IPS-NIHi7 (cell line): ENCODE results near the gene ARHGAP4.

ENCODE experiments used
- DNase-seq: peaks from one replicate; pipeline ENCODE4 v3.0.0; 2012; ENCODE audit warnings: mixed read lengths; ENCODE audit errors: extremely low spot score

Gene ARHGAP4

GRCh38 chrX:153906126-153906917 lies 19.7 kb downstream of the ARHGAP4 start:
- DNase-seq = no peak

GRCh38 chrX:153905481-153906095 lies 20.5 kb downstream of the ARHGAP4 start:
- DNase-seq = no peak

- DNase-seq = no peak
Measured at GRCh38 chrX:153903991-153904957, 21.8 kb downstream of the ARHGAP4 start, which contains the start of gene AVPR2. Gene AVPR2, plus strand, starts transcription at chrX:153904673. Its CDS starts 473 bp downstream, at chrX:153905146.

- DNase-seq = no peak
Measured at GRCh38 chrX:153903238-153903980, 22.7 kb downstream of the ARHGAP4 start.

- no peak for DNase-seq
Measured at GRCh38 chrX:153902385-153902784, 23.7 kb downstream of the ARHGAP4 start.

- DNase-seq = no peak
Measured at GRCh38 chrX:153901753-153902140, 24.3 kb downstream of the ARHGAP4 start.

GRCh38 chrX:153900831-153901752 lies 25.0 kb downstream of the ARHGAP4 start:
- DNase-seq = peak; percentile 63

- no peak for DNase-seq
Measured at GRCh38 chrX:153897899-153898298, 28.2 kb downstream of the ARHGAP4 start.

- DNase-seq = no peak
Measured at GRCh38 chrX:153889123-153889522, 36.9 kb downstream of the ARHGAP4 start.

GRCh38 chrX:153888344-153888743 lies 37.7 kb downstream of the ARHGAP4 start:
- DNase-seq = no peak

GRCh38 chrX:153887385-153887784 lies 38.7 kb downstream of the ARHGAP4 start:
- no peak for DNase-seq

- DNase-seq = peak; percentile 43
Measured at GRCh38 chrX:153886915-153887314, 39.1 kb downstream of the ARHGAP4 start.

- DNase-seq = no peak
Measured at GRCh38 chrX:153885968-153886903, 39.8 kb downstream of the ARHGAP4 start, which contains the start of gene L1CAM. Gene L1CAM, minus strand, starts transcription at chrX:153886173. Its CDS starts 10,337 bp downstream, at chrX:153875836.

- no peak for DNase-seq
Measured at GRCh38 chrX:153885208-153885787, 40.8 kb downstream of the ARHGAP4 start.

- no peak for DNase-seq
Measured at GRCh38 chrX:153884590-153884989, 41.5 kb downstream of the ARHGAP4 start.

GRCh38 chrX:153884136-153884535 lies 41.9 kb downstream of the ARHGAP4 start:
- no peak for DNase-seq

GRCh38 chrX:153883163-153883843 lies 42.8 kb downstream of the ARHGAP4 start:
- DNase-seq = no peak

GRCh38 chrX:153882557-153882956 lies 43.5 kb downstream of the ARHGAP4 start:
- DNase-seq = no peak
